Mammary epithelial cell (primary cell): ENCODE results near the gene CRYZL1.

Experiments used
- EZH2 ChIP-seq: IDR thresholded peaks from 2 replicates; pipeline ENCODE4 v1.6.1; 2012; ENCODE audit warnings: low read length, inconsistent platforms, borderline replicate concordance
- TF ChIP-seq, protein P1 (sequence below), 2 donors: IDR thresholded peaks in 1 of 2; conservative IDR thresholded peaks in 1 of 2; 2 replicates each; pipeline ENCODE4 v1.5.1; 2011 to 2012; ENCODE audit warnings: inconsistent platforms in 2 of 2, low read length in 2 of 2, mild to moderate bottlenecking in 2 of 2, control low read depth in 1 of 2, low read depth in 1 of 2; ENCODE audit not compliant: insufficient read depth in 1 of 2; ENCODE audit errors: extremely low read depth in 1 of 2

DNA sequence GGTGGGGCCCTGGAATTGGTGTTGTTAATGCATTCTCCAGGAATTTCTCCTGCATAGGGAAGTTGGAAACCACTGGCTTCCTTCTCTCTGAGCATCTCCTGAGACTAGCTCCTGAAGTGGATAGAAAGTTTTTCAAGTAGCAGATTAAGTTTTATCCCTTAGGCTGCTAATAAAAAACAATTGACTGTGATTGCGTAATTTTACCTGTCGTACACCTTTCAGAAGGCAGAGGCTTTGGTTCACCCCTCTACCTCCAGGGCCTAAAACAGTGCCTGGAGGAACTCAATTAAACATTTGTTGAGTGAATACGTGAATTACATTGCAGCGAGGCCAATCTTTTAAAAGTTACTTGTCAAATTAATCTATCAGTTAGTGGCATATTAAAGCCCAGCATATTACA is 4.2 kb upstream of the CRYZL1 start:
- TF ChIP-seq, protein P1, sequence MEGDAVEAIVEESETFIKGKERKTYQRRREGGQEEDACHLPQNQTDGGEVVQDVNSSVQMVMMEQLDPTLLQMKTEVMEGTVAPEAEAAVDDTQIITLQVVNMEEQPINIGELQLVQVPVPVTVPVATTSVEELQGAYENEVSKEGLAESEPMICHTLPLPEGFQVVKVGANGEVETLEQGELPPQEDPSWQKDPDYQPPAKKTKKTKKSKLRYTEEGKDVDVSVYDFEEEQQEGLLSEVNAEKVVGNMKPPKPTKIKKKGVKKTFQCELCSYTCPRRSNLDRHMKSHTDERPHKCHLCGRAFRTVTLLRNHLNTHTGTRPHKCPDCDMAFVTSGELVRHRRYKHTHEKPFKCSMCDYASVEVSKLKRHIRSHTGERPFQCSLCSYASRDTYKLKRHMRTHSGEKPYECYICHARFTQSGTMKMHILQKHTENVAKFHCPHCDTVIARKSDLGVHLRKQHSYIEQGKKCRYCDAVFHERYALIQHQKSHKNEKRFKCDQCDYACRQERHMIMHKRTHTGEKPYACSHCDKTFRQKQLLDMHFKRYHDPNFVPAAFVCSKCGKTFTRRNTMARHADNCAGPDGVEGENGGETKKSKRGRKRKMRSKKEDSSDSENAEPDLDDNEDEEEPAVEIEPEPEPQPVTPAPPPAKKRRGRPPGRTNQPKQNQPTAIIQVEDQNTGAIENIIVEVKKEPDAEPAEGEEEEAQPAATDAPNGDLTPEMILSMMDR (conservative IDR thresholded peaks at IDR 0.05 in 1 of 2, IDR thresholded peaks at IDR 0.05 in 1 of 2; ENCODE audit: extremely low read depth in 1 of 2, insufficient read depth in 1 of 2, low read depth in 1 of 2, low read length in 2 of 2) = no peak
- TF ChIP-seq EZH2 = no peak
